Tibial nerve (tissue), 4 donors: Measurements from ENCODE around the gene SNAPC3.

ENCODE experiments used
- CTCF ChIP-seq, 5 experiments: fragments of 200-600 bp in 3 of 5; fragments of 450-650 bp in 2 of 5; sonication (generic) in 3 of 5; IDR thresholded peaks; one replicate each; pipeline ENCODE4 v1.5.1; 2016 to 2019; ENCODE audit warnings: antibody characterized with exemption in 5 of 5, mild to moderate bottlenecking in 3 of 5, moderate library complexity in 2 of 5
- EP300 ChIP-seq, 2 donors: sonication (generic); formaldehyde crosslinking; IDR thresholded peaks; one replicate each; pipeline ENCODE4 v1.6.1; 2017; ENCODE audit warnings: antibody characterized with exemption in 2 of 2, mild to moderate bottlenecking in 1 of 2
- POLR2A ChIP-seq, 2 donors: fragments of 450-650 bp; IDR thresholded peaks; one replicate each; pipeline ENCODE4 v1.6.1; 2017; ENCODE audit warnings: antibody characterized with exemption in 2 of 2, mild to moderate bottlenecking in 2 of 2, moderate library complexity in 2 of 2

GRCh38 chr9:15389631-15390030 is 33.0 kb upstream of the SNAPC3 start:
- no peak for TF ChIP-seq CTCF (IDR thresholded peaks at IDR 0.05)
- no peak for TF ChIP-seq POLR2A (IDR thresholded peaks at IDR 0.05)
- TF ChIP-seq EP300 (IDR thresholded peaks at IDR 0.05), result no peak
